GM18517 (cell line): ENCODE measurements around the gene PTPRG.
A peak's percentile ranks its signal among the peaks of the same experiment; 100 is the strongest.

Source experiments
- ATAC-seq: cut with Tn5 transposase; IDR thresholded peaks from one replicate; pipeline ENCODE4 v1.9.1; 2021; ENCODE audit warnings: mild to moderate bottlenecking, moderate library complexity; ENCODE audit not compliant: unreplicated experiment

The PTPRG gene

GRCh38 chr3:62237286-62237948 is 676.0 kb downstream of the PTPRG start:
- peak; percentile 31 for ATAC-seq

GRCh38 chr3:62238003-62238402 is 676.6 kb downstream of the PTPRG start:
- ATAC-seq: peak; percentile 88

GRCh38 chr3:62238431-62238830 is 677.1 kb downstream of the PTPRG start:
- ATAC-seq: peak; percentile 86

- no peak for ATAC-seq
These were observed 679.9 kb downstream of the PTPRG start for GRCh38 chr3:62241279-62241678.

- no peak for ATAC-seq
These were observed 681.6 kb downstream of the PTPRG start for GRCh38 chr3:62242831-62243509.

GRCh38 chr3:62246094-62246493 is 684.7 kb downstream of the PTPRG start:
- no peak for ATAC-seq

GRCh38 chr3:62246985-62247384 is 685.6 kb downstream of the PTPRG start:
- no peak for ATAC-seq

GRCh38 chr3:62248734-62249483 is 687.5 kb downstream of the PTPRG start:
- ATAC-seq: no peak

GRCh38 chr3:62249484-62249776 is 688.1 kb downstream of the PTPRG start:
- ATAC-seq: no peak

GRCh38 chr3:62249855-62250543 is 688.6 kb downstream of the PTPRG start:
- ATAC-seq: no peak

- no peak for ATAC-seq
These were observed 691.2 kb downstream of the PTPRG start for GRCh38 chr3:62252438-62253157.

- no peak for ATAC-seq
These were observed 692.6 kb downstream of the PTPRG start for GRCh38 chr3:62253971-62254370.

GRCh38 chr3:62255758-62256157 is 694.4 kb downstream of the PTPRG start:
- ATAC-seq: no peak

GRCh38 chr3:62259924-62260323 is 698.6 kb downstream of the PTPRG start:
- no peak for ATAC-seq

- no peak for ATAC-seq
These were observed 699.3 kb downstream of the PTPRG start for GRCh38 chr3:62260655-62261054.

GRCh38 chr3:62261121-62261520 is 699.8 kb downstream of the PTPRG start:
- ATAC-seq: no peak

- no peak for ATAC-seq
These were observed 700.4 kb downstream of the PTPRG start for GRCh38 chr3:62261736-62262135.

- ATAC-seq: no peak
These were observed 704.2 kb downstream of the PTPRG start for GRCh38 chr3:62265528-62265927.

GRCh38 chr3:62266668-62267283 is 705.4 kb downstream of the PTPRG start:
- ATAC-seq: no peak

GRCh38 chr3:62276658-62277180 is 715.3 kb downstream of the PTPRG start:
- ATAC-seq: no peak
